Ovary (tissue), 9 donors: Measurements from ENCODE around the gene GAREM1. TPM values are rescaled to one million over a fixed set of nuclear protein-coding genes. Genes with fewer than 3 reads are reported as not detected.

Experiments
- DNase-seq, 5 donors: peaks; one replicate each; pipeline ENCODE4 v3.0.0-alpha.2; 2019 to 2020
- H3K27ac ChIP-seq, 2 donors: fragments of 200-600 bp; one replicate each; pipeline versions ENCODE4 v1.5.1 to v1.8.0; 2019 to 2022
- H3K27me3 ChIP-seq: fragments of 200-600 bp; one replicate; pipeline ENCODE4 v1.8.0; 2022
- H3K36me3 ChIP-seq: fragments of 200-600 bp; sonication (generic); one replicate; pipeline ENCODE4 v1.5.1; 2019
- H3K4me1 ChIP-seq: one replicate; pipeline ENCODE4 v1.8.1; 2013; ENCODE audit warnings: mild to moderate bottlenecking, moderate library complexity; ENCODE audit not compliant: insufficient read depth
- H3K4me3 ChIP-seq: fragments of 200-600 bp; sonication (generic); one replicate; pipeline ENCODE4 v1.5.1; 2017
- H3K9me3 ChIP-seq, 2 donors: fragments of 200-600 bp in 1 of 2; sonication (generic) in 1 of 2; one replicate each; pipeline versions ENCODE4 v1.5.1 to v1.8.1; 2013 to 2019; ENCODE audit warnings: mild to moderate bottlenecking in 1 of 2, moderate library complexity in 1 of 2
- CTCF ChIP-seq, 3 donors: fragments of 450-650 bp in 2 of 3; fragments of 200-600 bp in 1 of 3; IDR thresholded peaks; one replicate each; pipeline versions ENCODE4 v1.5.1 to v1.8.0; 2016 to 2022; ENCODE audit warnings: antibody characterized with exemption in 3 of 3, mild to moderate bottlenecking in 1 of 3
- EP300 ChIP-seq: sonication (generic); formaldehyde crosslinking; IDR thresholded peaks from one replicate; pipeline ENCODE4 v1.6.1; 2017; ENCODE audit warnings: antibody characterized with exemption
- POLR2A ChIP-seq: fragments of 450-650 bp; IDR thresholded peaks from one replicate; pipeline ENCODE4 v1.6.1; 2017; ENCODE audit warnings: antibody characterized with exemption, mild to moderate bottlenecking, moderate library complexity
- WGBS, 3 donors: extraction: QIAGEN DNeasy Blood & Tissue Kit in 1 of 3; methylation state at CpG; one replicate each; pipeline versions ENCODE4 v1.1.5 to v1.1.7; 2013 to 2017; 5-methylcytosine and 5-hydroxymethylcytosine counted together
- intact Hi-C, 4 donors: fragments of 100-400 bp; cut with DNase I; formaldehyde crosslinking; loops; one replicate each; pipeline versions ENCODE4 v1.11.0 to v1.15.1; 2022 to 2023
- polyA plus RNA-seq, 2 donors: library from polyadenylated mRNA; stranded (reverse); fragments of 200-250 nt in 1 of 2; fragments of 350-450 nt in 1 of 2; fragmentation: Illumina TruSeq in 1 of 2; extraction: RNeasy Lipid Tissue Mini Kit (QIAGEN cat#74804) in 1 of 2; gene quantifications; one replicate each; pipeline ENCODE4 v1.2.3, GENCODE V29; 2013 to 2014
- total RNA-seq, 7 donors: library from RNA; depleted of rRNA in 2 of 7; stranded (reverse); fragments of >200 nt in 2 of 7; fragmentation: NEBNext Ultra II Directional in 3 of 7; extraction: Animal tissue kit (Norgen Biotek cat#: 25700) in 3 of 7; gene quantifications; one replicate each; pipeline versions ENCODE4 v1.1.0 to v1.2.4, GENCODE V29; 2016 to 2023
- donor health status: DM: no; HTN: no; CAD: no; lungs with moderate emphysema.
- donor health status: DM: no; HTN: no; CAD: no.
- donor health status: Bipolar disorder and iron deficiency.
- donor health status: DM: yes; HTN: yes; CAD: no.
- donor health status: DM: no; HTN: no; CAD: no.
- donor health status: DM: yes; HTN: yes; CAD: no.

The GAREM1 gene
- total and polyA plus RNA-seq, 9 donors, result 2.7 to 15.2 (median 7.1) TPM

GRCh38 chr18:32271672-32272208 lies 198.9 kb downstream of the GAREM1 start:
- Histone ChIP-seq H3K9me3 (no peaks in the 10 kb centered on the region), H3K27me3 (no peaks in the 10 kb centered on the region), H3K27ac (no peak overlapping the region), H3K36me3 (no peaks in the 10 kb centered on the region), H3K4me1 (no peaks in the 10 kb centered on the region), H3K4me3 (no peak overlapping the region)
- intact Hi-C loops, result loop anchor here in 3 of 4 donors (5.0 to 10.0 kb wide), 3 partner anchors 201 to 283 kb away; partner anchors contain the start of gene GAREM1 (in 2 of the 3)
- 48 to 50% (median 50%) methylated on average over 5 of the region's 5 CpGs for WGBS, 3 donors
- peak in 3 of 5 donors; percentile 27 to 50 (median 38) for DNase-seq
- no peak for TF ChIP-seq POLR2A
- TF ChIP-seq EP300, result no peak
- TF ChIP-seq CTCF (IDR thresholded peaks at IDR 0.05), result peak; percentile 48 to 81 (median 73)

GRCh38 chr18:32270341-32270740 lies 200.3 kb downstream of the GAREM1 start:
- no peak for DNase-seq
- Histone ChIP-seq H3K36me3 (no peaks in the 10 kb centered on the region), H3K4me3 (no peak overlapping the region), H3K27me3 (no peaks in the 10 kb centered on the region), H3K9me3 (no peaks in the 10 kb centered on the region), H3K4me1 (no peaks in the 10 kb centered on the region), H3K27ac (no peak overlapping the region)
- intact Hi-C loops, result loop anchor here in 3 of 4 donors (5.0 to 10.0 kb wide), 3 partner anchors 202 to 284 kb away; partner anchors contain the start of gene GAREM1 (in 2 of the 3)
- TF ChIP-seq CTCF (IDR thresholded peaks at IDR 0.05), result no peak
- no peak for TF ChIP-seq EP300
- no peak for TF ChIP-seq POLR2A
- 93 to 97% (median 96%) methylated on average over 8 of the region's 8 CpGs for WGBS, 3 donors

- no peak for DNase-seq
- H3K9me3 ChIP-seq, result no peaks in the 10 kb centered on the region
- H3K27me3 ChIP-seq, result no peaks in the 10 kb centered on the region
- no peaks in the 10 kb centered on the region for H3K36me3 ChIP-seq
- no peak overlapping the region for H3K4me3 ChIP-seq
- no peaks in the 10 kb centered on the region for H3K4me1 ChIP-seq
- WGBS, 3 donors, result 94 to 96% (median 95%) methylated on average over 4 of the region's 4 CpGs
- no peak for TF ChIP-seq CTCF (IDR thresholded peaks at IDR 0.05)
- TF ChIP-seq POLR2A, result no peak
- intact Hi-C loops, result loop anchor here in 1 of 4 donors (10.0 kb wide), 1 partner anchor 217 kb away; no protein-coding TSS in a partner anchor
- no peak overlapping the region for H3K27ac ChIP-seq
These were observed 203.2 kb downstream of the GAREM1 start for GRCh38 chr18:32267463-32267862.

- Histone ChIP-seq H3K4me3 (no peak overlapping the region), H3K27ac (no peak overlapping the region), H3K9me3 (no peaks in the 10 kb centered on the region), H3K36me3 (no peaks in the 10 kb centered on the region), H3K27me3 (no peaks in the 10 kb centered on the region), H3K4me1 (no peaks in the 10 kb centered on the region)
- no peak for DNase-seq
- TF ChIP-seq EP300 (no peak), CTCF (IDR thresholded peaks at IDR 0.05) (no peak), POLR2A (no peak)
- intact Hi-C loops, result loop anchor here in 1 of 4 donors (10.0 kb wide), 1 partner anchor 220 kb away; no protein-coding TSS in a partner anchor
- 15 to 42% (median 22%) methylated on average over 2 of the region's 2 CpGs for WGBS, 3 donors
These were observed 206.3 kb downstream of the GAREM1 start for GRCh38 chr18:32264401-32264800.
